IMR-90 (cell line): ENCODE measurements around the gene RAI14. TPM values are rescaled to one million over a fixed set of nuclear protein-coding genes. Genes with fewer than 3 reads are reported as not detected.
A peak's percentile ranks its signal among the peaks of the same experiment; 100 is the strongest.

Source experiments
- ATAC-seq: fragments of 200-7000 bp; cut with Tn5 transposase; 2 replicates; pipeline ENCODE4 v1.9.1; 2020; ENCODE audit warnings: low read depth, mild to moderate bottlenecking, moderate library complexity
- BruUV-seq: library from RNA; stranded (reverse); fragments of 400-500 nt; replicated peaks from 2 replicates; lab custom pipeline; 2021; lab: Mats Ljungman, UMichigan
- CTCF ChIA-PET: fragments of 300-600 bp; formaldehyde crosslinking; extraction: SDS; loops from one replicate; lab custom pipeline; 2021; ENCODE audit warnings: antibody characterized with exemption; lab: Yijun Ruan, JAX
- POLR2A ChIA-PET: fragments of 300-600 bp; sonication (Branson Sonifier 250); formaldehyde crosslinking; loops from one replicate; lab custom pipeline; 2022; ENCODE audit warnings: antibody characterized with exemption; ENCODE audit not compliant: unreplicated experiment; lab: Charles Lee
- DNase-seq: peaks from one replicate; pipeline ENCODE4 v3.0.0; 2013
- H2AFZ ChIP-seq: replicated peaks from 2 replicates; pipeline ENCODE3; 2013; ENCODE audit warnings: low read length, mild to moderate bottlenecking; ENCODE audit not compliant: poor library complexity
- H2AK5ac ChIP-seq: 2 replicates; pipeline ENCODE4 v1.6.1; 2013; ENCODE audit warnings: low read depth, low read length, inconsistent platforms
- H2AK9ac ChIP-seq: replicated peaks from 2 replicates; pipeline ENCODE3; 2013; ENCODE audit warnings: mild to moderate bottlenecking, low read depth, low read length, moderate library complexity; ENCODE audit not compliant: poor library complexity
- H2BK120ac ChIP-seq: 2 replicates; pipeline ENCODE4 v1.6.1; 2013; ENCODE audit warnings: low read depth, low read length, inconsistent platforms
- H2BK15ac ChIP-seq: 3 replicates; pipeline ENCODE4 v1.6.1; 2013; ENCODE audit warnings: low read depth, low read length, inconsistent platforms
- H2BK20ac ChIP-seq: 2 replicates; pipeline ENCODE4 v1.6.1; 2013; ENCODE audit warnings: low read depth, mild to moderate bottlenecking, inconsistent platforms, low read length, moderate library complexity
- H2BK5ac ChIP-seq: 2 replicates; pipeline ENCODE4 v1.6.1; 2013; ENCODE audit warnings: mild to moderate bottlenecking, low read depth, low read length, inconsistent platforms; ENCODE audit not compliant: poor library complexity, severe bottlenecking
- H3K14ac ChIP-seq: replicated peaks from 2 replicates; pipeline ENCODE4 v1.6.1; 2013; ENCODE audit warnings: low read depth, low read length, inconsistent platforms
- H3K18ac ChIP-seq: 2 replicates; pipeline ENCODE4 v1.6.1; 2013; ENCODE audit warnings: low read depth, low read length, control low read depth
- H3K23ac ChIP-seq: 2 replicates; pipeline ENCODE4 v1.6.1; 2013; ENCODE audit warnings: low read depth, low read length, inconsistent platforms
- H3K27ac ChIP-seq: 2 replicates; pipeline ENCODE4 v1.5.1; 2013; ENCODE audit warnings: mild to moderate bottlenecking, control low read depth, low read length; ENCODE audit not compliant: insufficient read depth
- H3K27me3 ChIP-seq: 2 replicates; pipeline ENCODE4 v1.6.1; 2013; ENCODE audit warnings: low read length; ENCODE audit not compliant: control insufficient read depth, insufficient read depth
- H3K36me3 ChIP-seq: 2 replicates; pipeline ENCODE4 v1.6.1; 2013; ENCODE audit warnings: low read length, mixed read lengths; ENCODE audit not compliant: control insufficient read depth, insufficient read depth
- H3K4ac ChIP-seq: 2 replicates; pipeline ENCODE4 v1.6.1; 2013; ENCODE audit warnings: low read depth, low read length, inconsistent platforms
- H3K4me1 ChIP-seq: 2 replicates; pipeline ENCODE4 v1.6.1; 2013; ENCODE audit warnings: low read length, mixed read lengths; ENCODE audit not compliant: control insufficient read depth, insufficient read depth
- H3K4me2 ChIP-seq: 2 replicates; pipeline ENCODE4 v1.6.1; 2013; ENCODE audit warnings: low read depth, mild to moderate bottlenecking, control low read depth, low read length, moderate library complexity
- H3K4me3 ChIP-seq: 2 replicates; pipeline ENCODE4 v1.5.1; 2013; ENCODE audit warnings: low read depth, mild to moderate bottlenecking, control low read depth, low read length, moderate library complexity; ENCODE audit not compliant: insufficient read depth
- H3K56ac ChIP-seq: 2 replicates; pipeline ENCODE4 v1.6.1; 2013; ENCODE audit warnings: low read length, inconsistent platforms; ENCODE audit not compliant: insufficient read depth; ENCODE audit errors: extremely low read depth
- H3K79me1 ChIP-seq, 2 experiments: 2 replicates each; pipeline ENCODE4 v1.6.1; 2013; ENCODE audit warnings: low read length in 2 of 2, inconsistent platforms in 1 of 2, low read depth in 1 of 2
- H3K9ac ChIP-seq: 2 replicates; pipeline ENCODE4 v1.6.1; 2013; ENCODE audit warnings: low read depth, low read length, control low read depth
- H3K9me1 ChIP-seq: 2 replicates; pipeline ENCODE4 v1.6.1; 2013; ENCODE audit warnings: low read length, inconsistent platforms; ENCODE audit not compliant: insufficient read depth
- H3K9me3 ChIP-seq: 2 replicates; pipeline ENCODE4 v1.6.1; 2013; ENCODE audit warnings: low read length; ENCODE audit not compliant: control insufficient read depth, insufficient read depth
- H4K20me1 ChIP-seq: 2 replicates; pipeline ENCODE4 v1.6.1; 2013; ENCODE audit warnings: low read length, inconsistent platforms; ENCODE audit not compliant: insufficient read depth
- H4K5ac ChIP-seq: 2 replicates; pipeline ENCODE4 v1.6.1; 2013; ENCODE audit warnings: mild to moderate bottlenecking, low read depth, low read length, control low read depth
- H4K8ac ChIP-seq, 2 experiments: 2 replicates each; pipeline ENCODE4 v1.6.1; 2013; ENCODE audit warnings: low read depth in 2 of 2, low read length in 2 of 2, control low read depth in 1 of 2, inconsistent platforms in 1 of 2
- H4K91ac ChIP-seq: 2 replicates; pipeline ENCODE4 v1.6.1; 2013; ENCODE audit warnings: low read depth, low read length, inconsistent platforms; ENCODE audit not compliant: insufficient read depth
- BHLHE40 ChIP-seq: fragments of 150-350 bp; IDR thresholded peaks from 2 replicates; pipeline ENCODE4 v1.6.1; 2016; ENCODE audit warnings: mild to moderate bottlenecking, low read depth, low read length
- CEBPB ChIP-seq: IDR thresholded peaks from 2 replicates; pipeline ENCODE4 v1.6.1; 2012; ENCODE audit warnings: low read depth, low read length, improper control_type of control experiment
- CHD1 ChIP-seq: IDR thresholded peaks from 2 replicates; pipeline ENCODE4 v1.6.1; 2012; ENCODE audit warnings: low read depth, low read length, improper control_type of control experiment
- CTCF ChIP-seq: conservative IDR thresholded peaks from 2 replicates; pipeline ENCODE4 v1.5.1; 2012; ENCODE audit warnings: mild to moderate bottlenecking, low read depth, low read length, improper control_type of control experiment
- ELK1 ChIP-seq: fragments of 150-350 bp; IDR thresholded peaks from 2 replicates; pipeline ENCODE4 v1.6.1; 2016; ENCODE audit warnings: low read depth, mild to moderate bottlenecking, low read length, moderate library complexity, borderline replicate concordance
- FOS ChIP-seq: fragments of 150-350 bp; IDR thresholded peaks from 2 replicates; pipeline ENCODE4 v1.6.1; 2016; ENCODE audit warnings: low read depth, low read length
- MAFK ChIP-seq: IDR thresholded peaks from 2 replicates; pipeline ENCODE4 v1.6.1; 2012; ENCODE audit warnings: low read depth, low read length, improper control_type of control experiment
- MAZ ChIP-seq: IDR thresholded peaks from 2 replicates; pipeline ENCODE4 v1.6.1; 2012; ENCODE audit warnings: low read depth, mild to moderate bottlenecking, low read length, improper control_type of control experiment, moderate library complexity, borderline replicate concordance
- MXI1 ChIP-seq: IDR thresholded peaks from 2 replicates; pipeline ENCODE4 v1.6.1; 2012; ENCODE audit warnings: low read depth, mild to moderate bottlenecking, low read length, moderate library complexity, borderline replicate concordance
- NFE2L2 ChIP-seq: fragments of 150-350 bp; IDR thresholded peaks from 2 replicates; pipeline ENCODE4 v1.6.1; 2016; ENCODE audit warnings: low read depth, mild to moderate bottlenecking, low read length
- POLR2A ChIP-seq: IDR thresholded peaks from 2 replicates; pipeline ENCODE4 v1.6.1; 2012; ENCODE audit warnings: mild to moderate bottlenecking, low read depth, low read length
- RAD21 ChIP-seq: IDR thresholded peaks from 2 replicates; pipeline ENCODE4 v1.6.1; 2012; ENCODE audit warnings: low read length, improper control_type of control experiment
- RFX5 ChIP-seq: IDR thresholded peaks from 2 replicates; pipeline ENCODE4 v1.8.0; 2012; ENCODE audit warnings: low read depth, mild to moderate bottlenecking, low read length, moderate library complexity
- USF2 ChIP-seq: fragments of 150-350 bp; IDR thresholded peaks from 2 replicates; pipeline ENCODE4 v1.6.1; 2017; ENCODE audit warnings: mild to moderate bottlenecking, antibody characterized with exemption, low read length, low read depth
- WGBS, 2 experiments: methylation state at CpG; one replicate each; pipeline versions ENCODE4 v1.1.5 to v1.1.7; 2013; ENCODE audit warnings: missing lambda C conversion rate in 2 of 2; ENCODE audit not compliant: insufficient read length in 1 of 2; ENCODE audit errors: extremely low coverage in 2 of 2; 5-methylcytosine and 5-hydroxymethylcytosine counted together
- dilution Hi-C: fragments of 300-500 bp; cut with HindIII; formaldehyde crosslinking; loops from one replicate; pipeline ENCODE4 v1.14.3; 2018; ENCODE audit warnings: low sequenced_read_pairs; ENCODE audit not compliant: unreplicated experiment
- in situ Hi-C: fragments of 300-500 bp; cut with MboI; formaldehyde crosslinking; loops from 3 replicates; pipeline ENCODE4 v1.14.3; 2019; ENCODE audit warnings: low sequenced_read_pairs, inconsistent platforms, mixed read lengths
- intact Hi-C: fragments of 100-400 bp; cut with micrococcal nuclease; formaldehyde crosslinking; loops from 2 replicates; pipeline ENCODE4 v1.10.0; 2022
- polyA plus RNA-seq, 3 experiments: library from polyadenylated mRNA; depleted of rRNA; stranded (reverse); fragments of >200 nt; gene quantifications; 2 replicates each; pipeline ENCODE4 v1.2.3, GENCODE V29; 2012; ENCODE audit warnings: low replicate concordance in 1 of 3
- total RNA-seq: library from RNA; depleted of rRNA; stranded (reverse); fragments of >200 nt; gene quantifications from 2 replicates; pipeline ENCODE4 v1.2.3, GENCODE V29; 2012

The RAI14 gene
- total and polyA plus RNA-seq, 2 of the 4 experiments (the other 2 are of a cell fraction), result 221 to 267 TPM

- H3K14ac ChIP-seq, result peak overlapping the region; percentile 88; the same call in 1 of the 2 replicates
- H3K4me1 ChIP-seq, result peaks cover 24% of the 10 kb centered on the region
- H3K79me1 ChIP-seq, result peaks cover 8 to 78% of the 10 kb centered on the region in 2 experiments
- no TSS peak for BruUV-seq
- 0 out of 3 replicates have a peak overlapping the region, but pooled peaks have one; percentile 36 for H2BK15ac ChIP-seq
- TF ChIP-seq MAZ (no peak), MXI1 (no peak), RFX5 (no peak), CEBPB (no peak), POLR2A (no peak), USF2 (no peak), RAD21 (no peak), CHD1 (no peak), ELK1 (no peak), FOS (no peak), CTCF (no peak), NFE2L2 (no peak), MAFK (no peak), BHLHE40 (no peak)
- intact Hi-C loops (loop anchor here (10.0 kb wide), 1 partner anchor 160 kb away; no protein-coding TSS in a partner anchor), dilution Hi-C loops (no loop called here), in situ Hi-C loops (no loop called here)
- ATAC-seq (no peak), DNase-seq (peak; percentile 59)
- ChIA-PET POLR2A (no interaction called here), CTCF (no interaction called here)
- WGBS, 2 experiments, result no CpG with 5 or more reads among the region's 4 CpGs
- peak overlapping the region; percentile 7; the same call in 1 of the 2 replicates for H3K27ac ChIP-seq
- no peak overlapping the region for H2AK9ac ChIP-seq
- H3K9me3 ChIP-seq, result no peaks in the 10 kb centered on the region
- peak overlapping the region; percentile 2; the same call in 1 of the 2 replicates for H2BK120ac ChIP-seq
- 0 out of 2 replicates have a peak overlapping the region, but pooled peaks have one; percentile 16 for H2BK20ac ChIP-seq
- peak overlapping the region; percentile 28; the same call in 1 of the 2 replicates for H3K4ac ChIP-seq
- H2AK5ac ChIP-seq, result peak overlapping the region; percentile 53
- no peak overlapping the region for H3K18ac ChIP-seq
- no peak overlapping the region for H3K9ac ChIP-seq
- H3K27me3 ChIP-seq, result no peaks in the 10 kb centered on the region
- no peak overlapping the region; the same call in 1 of the 2 replicates for H3K4me2 ChIP-seq
- no peak overlapping the region; the same call in 1 of the 2 replicates for H4K91ac ChIP-seq
- peak overlapping the region; percentile 97 for H2BK5ac ChIP-seq
- H3K56ac ChIP-seq, result no peak overlapping the region
- H3K4me3 ChIP-seq, result no peak overlapping the region
- H4K8ac ChIP-seq, result no peak overlapping the region
- peaks cover 93% of the 10 kb centered on the region for H4K20me1 ChIP-seq
- peaks cover 34% of the 10 kb centered on the region for H3K9me1 ChIP-seq
- H3K36me3 ChIP-seq, result peaks cover 16% of the 10 kb centered on the region
- H3K23ac ChIP-seq, result peak overlapping the region; percentile 44; the same call in 1 of the 2 replicates
- no peak overlapping the region for H2AFZ ChIP-seq
- H4K5ac ChIP-seq, result no peak overlapping the region
Observed at GRCh38 chr5:34684281-34684979, 28.3 kb downstream of the RAI14 start.
